ENCODE data around the gene KDM6A. TPM values are rescaled to one million over a fixed set of nuclear protein-coding genes. Genes with fewer than 3 reads are reported as not detected.
"Not testable (repeated sequence)": the region's sequence is repeated elsewhere in the genome, so short reads cannot be mapped to it uniquely, and the experiment has no call there.

The KDM6A gene
- total RNA-seq, 1 donor from 2014 or later, result 41.1 TPM

GRCh38 chrX:45006002-45006800 is 133.2 kb downstream of the KDM6A start:
- no peak for DNase-seq (ENCODE audit: low spot score)

- no peak for DNase-seq (ENCODE audit: low spot score)
Measured at GRCh38 chrX:45007598-45007997, 134.6 kb downstream of the KDM6A start.

- DNase-seq (ENCODE audit: low spot score), result no peak
Measured at GRCh38 chrX:45009371-45010000, 136.5 kb downstream of the KDM6A start.

GRCh38 chrX:45011131-45011530 is 138.1 kb downstream of the KDM6A start:
- DNase-seq (ENCODE audit: low spot score), result no peak

- no peak for DNase-seq (ENCODE audit: low spot score)
Measured at GRCh38 chrX:45011597-45011996, 138.6 kb downstream of the KDM6A start.

- DNase-seq (ENCODE audit: low spot score), result no peak
Measured at GRCh38 chrX:45017946-45018345, 145.0 kb downstream of the KDM6A start.

GRCh38 chrX:45022150-45022549 is 149.2 kb downstream of the KDM6A start:
- DNase-seq (ENCODE audit: low spot score), result no peak

GRCh38 chrX:45024501-45024900 is 151.5 kb downstream of the KDM6A start:
- no peak for DNase-seq (ENCODE audit: low spot score)

GRCh38 chrX:45026036-45026435 is 153.0 kb downstream of the KDM6A start:
- DNase-seq (ENCODE audit: low spot score), result no peak

- DNase-seq (ENCODE audit: low spot score), result no peak
Measured at GRCh38 chrX:45031830-45032378, 158.9 kb downstream of the KDM6A start.

GRCh38 chrX:45035071-45035470 is 162.1 kb downstream of the KDM6A start:
- no peak for DNase-seq (ENCODE audit: low spot score)

GRCh38 chrX:45036161-45036560 is 163.2 kb downstream of the KDM6A start:
- no peak for DNase-seq (ENCODE audit: low spot score)

GRCh38 chrX:45040137-45040536 is 167.1 kb downstream of the KDM6A start:
- not testable (repeated sequence) for DNase-seq (ENCODE audit: low spot score)

- no peak for DNase-seq (ENCODE audit: low spot score)
Measured at GRCh38 chrX:45046417-45046816, 173.4 kb downstream of the KDM6A start.

GRCh38 chrX:45050558-45050957 is 177.6 kb downstream of the KDM6A start:
- no peak for DNase-seq (ENCODE audit: low spot score)

GRCh38 chrX:45056428-45057145 is 183.6 kb downstream of the KDM6A start:
- no peak for DNase-seq (ENCODE audit: low spot score)

GRCh38 chrX:45059906-45060305 is 186.9 kb downstream of the KDM6A start:
- not testable (repeated sequence) for DNase-seq (ENCODE audit: low spot score)

GRCh38 chrX:45063319-45064095 is 190.5 kb downstream of the KDM6A start:
- DNase-seq (ENCODE audit: low spot score), result no peak

GRCh38 chrX:45068569-45068968 is 195.6 kb downstream of the KDM6A start:
- no peak for DNase-seq (ENCODE audit: low spot score)

GRCh38 chrX:45070116-45071007 is 197.4 kb downstream of the KDM6A start:
- no peak for DNase-seq (ENCODE audit: low spot score)

GRCh38 chrX:45073011-45073410 is 200.0 kb downstream of the KDM6A start:
- DNase-seq (ENCODE audit: low spot score), result not testable (repeated sequence)
